Measurements from ENCODE around the gene CDK2. TPM values are rescaled to one million over a fixed set of nuclear protein-coding genes. Genes with fewer than 3 reads are reported as not detected.

The CDK2 gene
- total RNA-seq, 1 donor from 2014 or later, result 66.9 TPM

- no peaks in the 10 kb centered on the region for H3K9me3 Mint-ChIP-seq (ENCODE audit: low read depth)
- no peak overlapping the region for H3K27ac Mint-ChIP-seq
- no peak overlapping the region for H3K4me3 Mint-ChIP-seq (ENCODE audit: low read depth)
- TF ChIP-seq CTCF (IDR thresholded peaks at IDR 0.05; ENCODE audit: unreplicated experiment), result no peak
- H3K27me3 Mint-ChIP-seq, result no peaks in the 10 kb centered on the region
- DNase-seq (ENCODE audit: low spot score, unreplicated experiment), result no peak
- H3K36me3 Mint-ChIP-seq (ENCODE audit: insufficient read depth), result peaks cover 4% of the 10 kb centered on the region
- peaks cover 25% of the 10 kb centered on the region for H3K4me1 Mint-ChIP-seq (ENCODE audit: low read depth)
Observed at GRCh38 chr12:55970775-55971174, 4.1 kb downstream of the CDK2 start.

- Mint-ChIP-seq H3K27ac (no peak overlapping the region), H3K4me1 (ENCODE audit: low read depth) (peaks cover 17% of the 10 kb centered on the region), H3K9me3 (ENCODE audit: low read depth) (no peaks in the 10 kb centered on the region), H3K4me3 (ENCODE audit: low read depth) (peak overlapping the region; percentile 16), H3K36me3 (ENCODE audit: insufficient read depth) (peaks cover 5% of the 10 kb centered on the region), H3K27me3 (no peaks in the 10 kb centered on the region)
- no peak for TF ChIP-seq CTCF (IDR thresholded peaks at IDR 0.05; ENCODE audit: unreplicated experiment)
- no peak for DNase-seq (ENCODE audit: low spot score, unreplicated experiment)
Observed at GRCh38 chr12:55972042-55972441, 5.4 kb downstream of the CDK2 start.

- H3K27me3 Mint-ChIP-seq, result no peaks in the 10 kb centered on the region
- H3K4me1 Mint-ChIP-seq (ENCODE audit: low read depth), result peaks cover 15% of the 10 kb centered on the region
- DNase-seq (ENCODE audit: low spot score, unreplicated experiment), result no peak
- H3K4me3 Mint-ChIP-seq (ENCODE audit: low read depth), result peak overlapping the region; percentile 16
- no peak overlapping the region for H3K27ac Mint-ChIP-seq
- no peak for TF ChIP-seq CTCF (IDR thresholded peaks at IDR 0.05; ENCODE audit: unreplicated experiment)
- H3K36me3 Mint-ChIP-seq (ENCODE audit: insufficient read depth), result peaks cover 5% of the 10 kb centered on the region
- H3K9me3 Mint-ChIP-seq (ENCODE audit: low read depth), result no peaks in the 10 kb centered on the region
Observed at GRCh38 chr12:55972456-55972855, 5.8 kb downstream of the CDK2 start.

GRCh38 chr12:55972911-55973598 lies 6.4 kb downstream of the CDK2 start:
- Mint-ChIP-seq H3K36me3 (ENCODE audit: insufficient read depth) (peaks cover 8% of the 10 kb centered on the region), H3K4me3 (ENCODE audit: low read depth) (no peak overlapping the region), H3K27ac (no peak overlapping the region), H3K27me3 (no peaks in the 10 kb centered on the region), H3K9me3 (ENCODE audit: low read depth) (no peaks in the 10 kb centered on the region), H3K4me1 (ENCODE audit: low read depth) (peaks cover 9% of the 10 kb centered on the region)
- TF ChIP-seq CTCF (IDR thresholded peaks at IDR 0.05; ENCODE audit: unreplicated experiment), result no peak
- DNase-seq (ENCODE audit: low spot score, unreplicated experiment), result no peak

GRCh38 chr12:55973599-55974307 lies 7.1 kb downstream of the CDK2 start, which contains the start of gene RAB5B:
RAB5B (plus strand) TSS chr12:55974078; CDS start chr12:55986961, 12,883 bp downstream.
- Mint-ChIP-seq H3K27me3 (no peaks in the 10 kb centered on the region), H3K36me3 (ENCODE audit: insufficient read depth) (peaks cover 11% of the 10 kb centered on the region), H3K27ac (no peak within 1 kb of the TSS), H3K9me3 (ENCODE audit: low read depth) (no peaks in the 10 kb centered on the region), H3K4me3 (ENCODE audit: low read depth) (no peak within 1 kb of the TSS), H3K4me1 (ENCODE audit: low read depth) (peaks cover 3% of the 10 kb centered on the region)
- no peak for TF ChIP-seq CTCF (IDR thresholded peaks at IDR 0.05; ENCODE audit: unreplicated experiment)
- peak; percentile 95 for DNase-seq (ENCODE audit: low spot score, unreplicated experiment)
